Activated B cell treated with CpG ODN at 0.5 μM for 24 hours (primary cell): ENCODE results near the gene AOX1. TPM values are rescaled to one million over a fixed set of nuclear protein-coding genes. Genes with fewer than 3 reads are reported as not detected.

Source experiments
- ATAC-seq: fragments of 200-7000 bp; cut with Tn5 transposase; one replicate; pipeline ENCODE4 v1.10.0; 2021; ENCODE audit warnings: low read depth, mild to moderate bottlenecking, moderate library complexity
- CTCF ChIA-PET: fragments of 350-600 bp; sonication (Branson Sonifier 250); formaldehyde crosslinking; loops from one replicate; lab custom pipeline; 2021; ENCODE audit warnings: antibody characterized with exemption; lab: Charles Lee
- POLR2A ChIA-PET: fragments of 350-600 bp; sonication (Branson Sonifier 250); formaldehyde crosslinking; loops from one replicate; lab custom pipeline; 2021; ENCODE audit warnings: antibody characterized with exemption; lab: Charles Lee
- DNase-seq: peaks from one replicate; pipeline ENCODE4 v3.0.0; 2022
- H3K27ac Mint-ChIP-seq: one replicate; pipeline ENCODE4 v1.8.0; 2020; ENCODE audit warnings: mixed read lengths
- H3K27me3 Mint-ChIP-seq: one replicate; pipeline ENCODE4 v1.8.0; 2021; ENCODE audit warnings: mixed read lengths
- H3K36me3 Mint-ChIP-seq: one replicate; pipeline ENCODE4 v1.8.0; 2021; ENCODE audit warnings: low read depth, mixed read lengths
- H3K4me1 Mint-ChIP-seq: one replicate; pipeline ENCODE4 v1.8.0; 2021; ENCODE audit warnings: mixed read lengths
- H3K4me3 Mint-ChIP-seq: one replicate; pipeline ENCODE4 v1.8.0; 2020; ENCODE audit warnings: mild to moderate bottlenecking, mixed read lengths
- H3K9me3 Mint-ChIP-seq: one replicate; pipeline ENCODE4 v1.8.0; 2020; ENCODE audit warnings: mixed read lengths
- CTCF ChIP-seq: fragments of 200-600 bp; IDR thresholded peaks from one replicate; pipeline ENCODE4 v1.8.0; 2022; ENCODE audit warnings: antibody characterized with exemption, mild to moderate bottlenecking
- intact Hi-C: fragments of 100-400 bp; cut with micrococcal nuclease; formaldehyde crosslinking; loops from one replicate; pipeline ENCODE4 v1.15.1; 2024
- total RNA-seq: library from RNA; stranded (reverse); gene quantifications from 2 replicates; pipeline ENCODE4 v1.2.3, GENCODE V29; 2022

Gene AOX1
- total RNA-seq, 1 donor from 2014 or later = 0.24 TPM

GRCh38 chr2:200649724-200650123, 63.9 kb downstream of the AOX1 start:
- Mint-ChIP-seq H3K36me3 (no peaks in the 10 kb centered on the region), H3K27me3 (peaks cover 22% of the 10 kb centered on the region), H3K9me3 (no peaks in the 10 kb centered on the region), H3K4me3 (no peak overlapping the region), H3K4me1 (no peaks in the 10 kb centered on the region), H3K27ac (no peak overlapping the region)
- ATAC-seq (no peak), DNase-seq (no peak)
- CTCF ChIA-PET = no interaction called here
- POLR2A ChIA-PET = no interaction called here
- intact Hi-C loops = no loop called here
- TF ChIP-seq CTCF = no peak

DNA sequence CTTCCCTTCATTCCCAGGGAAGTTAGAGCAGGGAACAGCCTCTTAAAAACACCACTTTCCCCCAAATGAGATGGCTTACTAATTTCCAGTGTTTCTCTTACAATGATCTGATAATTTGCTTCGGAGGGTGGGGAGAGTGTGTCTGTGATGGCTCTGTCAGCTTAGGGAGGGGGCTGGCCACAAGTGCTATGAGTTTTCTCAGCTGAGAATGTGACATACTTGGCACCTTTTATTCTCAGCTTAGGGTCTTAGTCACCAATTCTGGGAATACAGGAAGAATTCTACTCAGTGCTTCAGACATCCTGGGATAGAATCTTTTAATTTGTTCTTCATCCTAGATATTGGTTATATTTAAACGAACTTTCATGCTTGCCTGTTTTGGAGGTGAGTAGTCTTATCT, 64.4 kb downstream of the AOX1 start:
- CTCF ChIA-PET = no interaction called here
- TF ChIP-seq CTCF = no peak
- no peaks in the 10 kb centered on the region for H3K4me1 Mint-ChIP-seq
- no peak for ATAC-seq
- intact Hi-C loops = no loop called here
- H3K36me3 Mint-ChIP-seq = no peaks in the 10 kb centered on the region
- DNase-seq = no peak
- H3K4me3 Mint-ChIP-seq = no peak overlapping the region
- POLR2A ChIA-PET = no interaction called here
- no peaks in the 10 kb centered on the region for H3K9me3 Mint-ChIP-seq
- no peak overlapping the region for H3K27ac Mint-ChIP-seq
- H3K27me3 Mint-ChIP-seq = peaks cover 22% of the 10 kb centered on the region

DNA sequence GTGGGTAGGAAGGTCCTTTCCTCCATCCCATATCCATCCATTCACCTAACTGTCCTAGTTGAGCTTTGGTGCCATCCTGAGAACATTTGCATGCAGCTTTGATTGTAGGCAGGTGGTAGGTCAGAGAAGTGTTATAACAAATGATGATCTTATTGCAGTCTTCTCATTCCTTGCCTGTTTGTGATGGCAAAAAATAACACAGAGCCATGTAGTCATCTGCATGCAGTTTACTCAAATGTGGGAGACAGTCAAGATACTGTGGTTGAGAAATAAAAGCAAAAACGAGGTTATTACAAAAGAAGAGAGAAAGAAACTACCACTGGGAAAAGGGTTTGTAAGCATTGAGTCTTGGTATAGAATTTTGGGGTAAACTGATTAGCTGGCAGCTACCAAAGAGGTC, 66.3 kb downstream of the AOX1 start:
- intact Hi-C loops = no loop called here
- Mint-ChIP-seq H3K27me3 (peaks cover 27% of the 10 kb centered on the region), H3K27ac (no peak overlapping the region), H3K9me3 (no peaks in the 10 kb centered on the region), H3K4me3 (no peak overlapping the region), H3K36me3 (no peaks in the 10 kb centered on the region), H3K4me1 (no peaks in the 10 kb centered on the region)
- TF ChIP-seq CTCF = no peak
- DNase-seq = no peak
- ATAC-seq = no peak
- POLR2A ChIA-PET = no interaction called here
- CTCF ChIA-PET = no interaction called here

GRCh38 chr2:200653021-200653420, 67.2 kb downstream of the AOX1 start:
- POLR2A ChIA-PET = no interaction called here
- TF ChIP-seq CTCF = no peak
- DNase-seq (no peak), ATAC-seq (no peak)
- intact Hi-C loops = no loop called here
- H3K27me3 Mint-ChIP-seq = peaks cover 25% of the 10 kb centered on the region
- no peaks in the 10 kb centered on the region for H3K9me3 Mint-ChIP-seq
- no peaks in the 10 kb centered on the region for H3K4me1 Mint-ChIP-seq
- H3K27ac Mint-ChIP-seq = no peak overlapping the region
- CTCF ChIA-PET = interaction anchor here (0.6 kb wide), 1 partner anchor 40 kb away, joined by 3 read pairs; no protein-coding TSS in a partner anchor
- no peaks in the 10 kb centered on the region for H3K36me3 Mint-ChIP-seq
- no peak overlapping the region for H3K4me3 Mint-ChIP-seq

DNA sequence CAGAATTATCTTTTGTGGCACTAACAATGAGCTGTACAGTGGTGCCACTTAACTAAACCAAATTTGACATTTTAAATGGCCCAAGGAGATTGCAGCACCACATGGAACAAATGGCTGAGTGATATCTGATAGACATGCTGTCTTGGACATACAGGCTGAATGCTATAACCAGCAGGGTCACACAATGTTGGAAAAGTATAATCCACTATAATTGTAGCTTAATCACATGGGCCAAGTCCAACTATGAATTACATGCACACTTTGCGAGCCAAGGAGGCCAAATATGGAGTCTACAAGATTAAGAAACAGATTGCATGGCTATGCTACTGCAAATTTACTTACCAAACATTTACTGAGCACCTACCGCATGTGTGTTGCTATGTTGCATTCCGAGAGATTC, 69.0 kb downstream of the AOX1 start:
- no peak for TF ChIP-seq CTCF
- intact Hi-C loops = no loop called here
- ATAC-seq (no peak), DNase-seq (no peak)
- Mint-ChIP-seq H3K4me3 (no peak overlapping the region), H3K36me3 (no peaks in the 10 kb centered on the region), H3K27me3 (peaks cover 26% of the 10 kb centered on the region), H3K4me1 (no peaks in the 10 kb centered on the region), H3K27ac (no peak overlapping the region), H3K9me3 (no peaks in the 10 kb centered on the region)
- ChIA-PET POLR2A (no interaction called here), CTCF (no interaction called here)
